Liver (tissue), 9 donors: Measurements from ENCODE around the gene UXS1. TPM values are rescaled to one million over a fixed set of nuclear protein-coding genes. Genes with fewer than 3 reads are reported as not detected.

ENCODE experiments used
- DNase-seq: peaks from one replicate; pipeline ENCODE4 v3.0.0-alpha.2; 2017; ENCODE audit warnings: low spot score
- H3K27ac ChIP-seq, 2 donors: one replicate each; pipeline ENCODE4 v1.7.0; 2013; ENCODE audit warnings: inconsistent platforms in 2 of 2, low read length in 2 of 2, control low read depth in 1 of 2, low read depth in 1 of 2, mild to moderate bottlenecking in 1 of 2
- H3K27me3 ChIP-seq, 4 donors: one replicate each; pipeline versions ENCODE4 v1.6.1 to v1.7.0; 2013; ENCODE audit warnings: low read length in 3 of 4, inconsistent platforms in 1 of 4, mild to moderate bottlenecking in 1 of 4, moderate library complexity in 1 of 4; ENCODE audit not compliant: control insufficient read depth in 4 of 4, insufficient read depth in 4 of 4
- H3K36me3 ChIP-seq, 4 donors: one replicate each; pipeline versions ENCODE4 v1.6.1 to v1.7.0; 2013; ENCODE audit warnings: low read length in 3 of 4, mild to moderate bottlenecking in 3 of 4, low read depth in 1 of 4, moderate library complexity in 1 of 4; ENCODE audit not compliant: control insufficient read depth in 4 of 4, insufficient read depth in 3 of 4
- H3K4me1 ChIP-seq, 4 donors: one replicate each; pipeline versions ENCODE4 v1.6.1 to v1.7.0; 2013; ENCODE audit warnings: low read length in 3 of 4, mild to moderate bottlenecking in 3 of 4, moderate library complexity in 1 of 4; ENCODE audit not compliant: control insufficient read depth in 4 of 4, insufficient read depth in 4 of 4
- H3K4me3 ChIP-seq, 3 donors: one replicate each; pipeline versions ENCODE4 v1.6.1 to v1.7.0; 2013; ENCODE audit warnings: low read length in 3 of 3, control low read depth in 1 of 3, low read depth in 1 of 3, mild to moderate bottlenecking in 1 of 3
- H3K9ac ChIP-seq, 2 donors: one replicate each; pipeline ENCODE4 v1.7.0; 2013; ENCODE audit warnings: low read length in 2 of 2, mild to moderate bottlenecking in 2 of 2, moderate library complexity in 2 of 2, control low read depth in 1 of 2, low read depth in 1 of 2
- H3K9me3 ChIP-seq, 4 donors: one replicate each; pipeline versions ENCODE4 v1.6.1 to v1.7.0; 2013; ENCODE audit warnings: low read length in 3 of 4; ENCODE audit not compliant: control insufficient read depth in 4 of 4
- EGR1 ChIP-seq, 2 donors: IDR thresholded peaks; 2 replicates each; pipeline ENCODE4 v1.6.1; 2016 to 2018; ENCODE audit warnings: antibody characterized with exemption in 2 of 2, low read depth in 2 of 2
- FOXA1 ChIP-seq: IDR thresholded peaks from 2 replicates; pipeline ENCODE4 v1.6.1; 2016; ENCODE audit warnings: antibody characterized with exemption
- FOXA2 ChIP-seq: IDR thresholded peaks from 2 replicates; pipeline ENCODE4 v1.6.1; 2016; ENCODE audit warnings: antibody characterized with exemption
- HNF4A ChIP-seq, 2 donors: conservative IDR thresholded peaks; 2 replicates each; pipeline ENCODE4 v1.6.1; 2016; ENCODE audit warnings: antibody characterized with exemption in 2 of 2, mild to moderate bottlenecking in 2 of 2
- JUND ChIP-seq, 2 donors: IDR thresholded peaks; 2 replicates each; pipeline ENCODE4 v1.6.1; 2016; ENCODE audit warnings: antibody characterized with exemption in 2 of 2
- NR2F2 ChIP-seq: IDR thresholded peaks from 2 replicates; pipeline ENCODE4 v1.6.1; 2016; ENCODE audit warnings: antibody characterized with exemption
- RAD21 ChIP-seq, 2 donors: IDR thresholded peaks; 2 replicates each; pipeline ENCODE4 v1.6.1; 2016; ENCODE audit warnings: antibody characterized with exemption in 2 of 2, mild to moderate bottlenecking in 2 of 2
- RXRA ChIP-seq, 2 donors: IDR thresholded peaks; 2 replicates each; pipeline ENCODE4 v1.6.1; 2017 to 2018; ENCODE audit warnings: antibody characterized with exemption in 2 of 2, mild to moderate bottlenecking in 1 of 2
- SP1 ChIP-seq: IDR thresholded peaks from 2 replicates; pipeline ENCODE4 v1.6.1; 2018; ENCODE audit warnings: antibody characterized with exemption, mild to moderate bottlenecking
- TAF1 ChIP-seq: conservative IDR thresholded peaks from 2 replicates; pipeline ENCODE4 v1.6.1; 2016; ENCODE audit warnings: antibody characterized with exemption, mild to moderate bottlenecking
- YY1 ChIP-seq: IDR thresholded peaks from 2 replicates; pipeline ENCODE4 v1.6.1; 2016; ENCODE audit warnings: antibody characterized with exemption, mild to moderate bottlenecking
- WGBS: extraction: QIAGEN DNeasy Blood & Tissue Kit; methylation state at CpG from one replicate; pipeline ENCODE4 v1.1.7; 2013; 5-methylcytosine and 5-hydroxymethylcytosine counted together
- polyA plus RNA-seq, 2 donors: library from polyadenylated mRNA; stranded (reverse) in 1 of 2; unstranded in 1 of 2; fragments of 200-250 nt in 1 of 2; fragments of >200 nt in 1 of 2; fragmentation: Nextera tagmentation in 1 of 2; extraction: Ambion mirVana in 1 of 2; gene quantifications; one replicate each; pipeline versions ENCODE4 v1.2.1 to v1.2.3, GENCODE V29; 2013 to 2015
- total RNA-seq, 2 donors: library from RNA; depleted of rRNA; stranded (reverse); fragments of >200 nt; gene quantifications; one replicate each; pipeline ENCODE4 v1.2.3, GENCODE V29; 2014
- TF ChIP-seq, protein P1 (sequence below): fragments of 150-350 bp; IDR thresholded peaks from 2 replicates; pipeline ENCODE4 v1.5.1; 2017; ENCODE audit warnings: improper control_type of control experiment, low read depth, low read length; ENCODE audit not compliant: missing input control
- TF ChIP-seq, protein P2 (sequence below): IDR thresholded peaks from 2 replicates; pipeline ENCODE4 v1.6.1; 2016; ENCODE audit warnings: antibody characterized with exemption
- TF ChIP-seq, protein P3 (sequence below): IDR thresholded peaks from 2 replicates; pipeline ENCODE4 v1.6.1; 2016; ENCODE audit warnings: antibody characterized with exemption
- TF ChIP-seq, protein P4 (sequence below): IDR thresholded peaks from 2 replicates; pipeline ENCODE4 v1.6.1; 2016; ENCODE audit warnings: antibody characterized with exemption, mild to moderate bottlenecking
- TF ChIP-seq, protein P5 (sequence below): IDR thresholded peaks from 2 replicates; pipeline ENCODE4 v1.6.1; 2016; ENCODE audit warnings: antibody characterized with exemption
- donor health status: healthy.
- donor health status: healthy.
- donor health status: healthy.
- donor health status: healthy.
- donor health status: healthy.

UXS1 gene
- total and polyA plus RNA-seq, 4 donors: 8.8 to 19.9 (median 10.0) TPM

DNA sequence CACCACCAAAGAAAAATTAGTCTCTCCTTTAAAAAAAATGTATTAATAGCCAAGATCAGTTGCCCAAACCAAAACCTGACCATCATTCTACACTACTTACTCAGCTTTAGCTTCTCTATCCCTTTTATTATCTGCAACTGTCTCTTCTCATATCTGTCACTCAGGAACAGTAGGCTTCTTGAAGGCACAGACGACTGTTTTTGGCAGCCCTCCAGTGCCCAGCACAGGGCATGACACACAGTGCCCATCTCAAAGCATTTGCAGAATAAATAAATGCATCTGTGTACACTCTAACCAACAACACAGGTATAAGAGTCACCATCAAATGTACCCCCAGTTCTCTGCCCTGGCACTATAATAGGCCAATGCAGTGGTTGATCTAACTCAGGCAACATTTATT lies 117.2 kb downstream of the UXS1 start (continued):
- no peak for TF ChIP-seq EGR1 (IDR thresholded peaks at IDR 0.05; ENCODE audit: low read depth in 2 of 2)
- no peak for TF ChIP-seq RXRA (IDR thresholded peaks at IDR 0.05)
- TF ChIP-seq, protein P1, sequence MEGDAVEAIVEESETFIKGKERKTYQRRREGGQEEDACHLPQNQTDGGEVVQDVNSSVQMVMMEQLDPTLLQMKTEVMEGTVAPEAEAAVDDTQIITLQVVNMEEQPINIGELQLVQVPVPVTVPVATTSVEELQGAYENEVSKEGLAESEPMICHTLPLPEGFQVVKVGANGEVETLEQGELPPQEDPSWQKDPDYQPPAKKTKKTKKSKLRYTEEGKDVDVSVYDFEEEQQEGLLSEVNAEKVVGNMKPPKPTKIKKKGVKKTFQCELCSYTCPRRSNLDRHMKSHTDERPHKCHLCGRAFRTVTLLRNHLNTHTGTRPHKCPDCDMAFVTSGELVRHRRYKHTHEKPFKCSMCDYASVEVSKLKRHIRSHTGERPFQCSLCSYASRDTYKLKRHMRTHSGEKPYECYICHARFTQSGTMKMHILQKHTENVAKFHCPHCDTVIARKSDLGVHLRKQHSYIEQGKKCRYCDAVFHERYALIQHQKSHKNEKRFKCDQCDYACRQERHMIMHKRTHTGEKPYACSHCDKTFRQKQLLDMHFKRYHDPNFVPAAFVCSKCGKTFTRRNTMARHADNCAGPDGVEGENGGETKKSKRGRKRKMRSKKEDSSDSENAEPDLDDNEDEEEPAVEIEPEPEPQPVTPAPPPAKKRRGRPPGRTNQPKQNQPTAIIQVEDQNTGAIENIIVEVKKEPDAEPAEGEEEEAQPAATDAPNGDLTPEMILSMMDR: no peak

DNA sequence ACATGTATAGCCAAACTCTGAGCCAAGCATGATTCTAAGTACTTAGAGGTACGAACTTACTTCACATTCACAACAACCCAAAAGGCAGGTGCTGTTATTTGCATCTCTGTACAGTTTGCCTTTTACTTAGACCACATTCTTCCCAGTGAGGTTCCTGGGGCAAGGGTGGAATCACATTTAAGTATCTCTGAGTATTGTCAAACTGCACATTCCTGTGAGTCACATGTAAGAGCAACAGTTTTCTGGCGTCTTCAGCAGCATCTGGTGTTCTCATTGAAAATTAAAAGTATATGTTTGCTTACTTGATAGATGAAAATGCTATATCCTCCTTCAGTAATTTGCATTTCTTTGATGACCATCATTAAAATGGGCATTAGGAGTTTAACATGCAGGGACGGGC lies 119.1 kb downstream of the UXS1 start:
- H3K4me1 ChIP-seq: no peaks in the 10 kb centered on the region
- 94% methylated on average over 3 of the region's 3 CpGs for WGBS
- H3K27me3 ChIP-seq: no peaks in the 10 kb centered on the region
- no peak overlapping the region for H3K27ac ChIP-seq
- no peaks in the 10 kb centered on the region for H3K36me3 ChIP-seq
- H3K9me3 ChIP-seq: no peaks in the 10 kb centered on the region
- no peak overlapping the region for H3K4me3 ChIP-seq
- TF ChIP-seq TAF1 (no peak), FOXA2 (no peak), SP1 (no peak), EGR1 (IDR thresholded peaks at IDR 0.05; ENCODE audit: low read depth in 2 of 2) (no peak), FOXA1 (no peak)
- TF ChIP-seq, protein P1: no peak
- TF ChIP-seq, protein P2, sequence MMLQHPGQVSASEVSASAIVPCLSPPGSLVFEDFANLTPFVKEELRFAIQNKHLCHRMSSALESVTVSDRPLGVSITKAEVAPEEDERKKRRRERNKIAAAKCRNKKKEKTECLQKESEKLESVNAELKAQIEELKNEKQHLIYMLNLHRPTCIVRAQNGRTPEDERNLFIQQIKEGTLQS: no peak
- DNase-seq: no peak
- H3K9ac ChIP-seq: no peak overlapping the region

DNA sequence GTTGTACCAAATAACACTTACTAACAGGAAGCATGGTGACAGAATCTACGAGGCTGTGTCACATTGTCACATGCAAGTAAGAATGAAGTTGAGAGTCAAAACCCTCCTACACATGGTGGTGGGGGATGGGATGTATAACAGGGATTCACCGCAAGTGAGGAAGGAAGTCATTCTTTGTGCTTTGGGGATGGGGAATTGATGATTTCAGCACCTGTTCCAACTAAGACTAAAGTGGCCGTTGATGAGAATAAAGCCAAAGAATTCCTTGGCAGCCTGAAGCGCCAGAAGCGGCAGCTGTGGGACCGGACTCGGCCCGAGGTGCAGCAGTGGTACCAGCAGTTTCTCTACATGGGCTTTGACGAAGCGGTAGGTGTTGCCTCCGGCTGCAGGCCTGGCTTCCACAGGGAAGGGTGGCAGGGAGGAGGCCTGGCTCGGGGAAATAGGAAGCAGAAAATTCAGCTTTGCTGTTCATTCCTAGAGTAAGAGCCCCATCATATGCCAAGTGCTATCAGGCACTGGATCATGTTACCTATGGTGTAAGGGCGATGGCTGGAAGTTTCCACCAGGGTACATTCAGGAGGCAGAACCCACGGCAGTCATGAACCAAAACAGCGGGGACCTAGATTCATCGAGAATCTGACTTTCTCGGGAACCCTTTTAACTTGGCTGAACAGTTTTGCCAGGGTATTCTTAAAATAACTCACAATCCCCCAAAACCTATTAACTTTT lies 120.3 kb downstream of the UXS1 start:
- no peaks in the 10 kb centered on the region for H3K36me3 ChIP-seq
- WGBS: 94% methylated on average over 17 of the region's 17 CpGs
- H3K4me1 ChIP-seq: no peaks in the 10 kb centered on the region
- H3K27me3 ChIP-seq: no peaks in the 10 kb centered on the region
- H3K27ac ChIP-seq: no peak overlapping the region
- TF ChIP-seq FOXA1 (no peak), HNF4A (conservative IDR thresholded peaks at IDR 0.05) (no peak), SP1 (no peak), EGR1 (IDR thresholded peaks at IDR 0.05; ENCODE audit: low read depth in 2 of 2) (no peak), RXRA (IDR thresholded peaks at IDR 0.05) (no peak), YY1 (no peak), RAD21 (IDR thresholded peaks at IDR 0.05) (no peak), FOXA2 (no peak), JUND (IDR thresholded peaks at IDR 0.05) (no peak), NR2F2 (no peak), TAF1 (no peak)
- TF ChIP-seq, protein P3, sequence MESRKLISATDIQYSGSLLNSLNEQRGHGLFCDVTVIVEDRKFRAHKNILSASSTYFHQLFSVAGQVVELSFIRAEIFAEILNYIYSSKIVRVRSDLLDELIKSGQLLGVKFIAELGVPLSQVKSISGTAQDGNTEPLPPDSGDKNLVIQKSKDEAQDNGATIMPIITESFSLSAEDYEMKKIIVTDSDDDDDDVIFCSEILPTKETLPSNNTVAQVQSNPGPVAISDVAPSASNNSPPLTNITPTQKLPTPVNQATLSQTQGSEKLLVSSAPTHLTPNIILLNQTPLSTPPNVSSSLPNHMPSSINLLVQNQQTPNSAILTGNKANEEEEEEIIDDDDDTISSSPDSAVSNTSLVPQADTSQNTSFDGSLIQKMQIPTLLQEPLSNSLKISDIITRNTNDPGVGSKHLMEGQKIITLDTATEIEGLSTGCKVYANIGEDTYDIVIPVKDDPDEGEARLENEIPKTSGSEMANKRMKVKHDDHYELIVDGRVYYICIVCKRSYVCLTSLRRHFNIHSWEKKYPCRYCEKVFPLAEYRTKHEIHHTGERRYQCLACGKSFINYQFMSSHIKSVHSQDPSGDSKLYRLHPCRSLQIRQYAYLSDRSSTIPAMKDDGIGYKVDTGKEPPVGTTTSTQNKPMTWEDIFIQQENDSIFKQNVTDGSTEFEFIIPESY: no peak
- TF ChIP-seq, protein P4, sequence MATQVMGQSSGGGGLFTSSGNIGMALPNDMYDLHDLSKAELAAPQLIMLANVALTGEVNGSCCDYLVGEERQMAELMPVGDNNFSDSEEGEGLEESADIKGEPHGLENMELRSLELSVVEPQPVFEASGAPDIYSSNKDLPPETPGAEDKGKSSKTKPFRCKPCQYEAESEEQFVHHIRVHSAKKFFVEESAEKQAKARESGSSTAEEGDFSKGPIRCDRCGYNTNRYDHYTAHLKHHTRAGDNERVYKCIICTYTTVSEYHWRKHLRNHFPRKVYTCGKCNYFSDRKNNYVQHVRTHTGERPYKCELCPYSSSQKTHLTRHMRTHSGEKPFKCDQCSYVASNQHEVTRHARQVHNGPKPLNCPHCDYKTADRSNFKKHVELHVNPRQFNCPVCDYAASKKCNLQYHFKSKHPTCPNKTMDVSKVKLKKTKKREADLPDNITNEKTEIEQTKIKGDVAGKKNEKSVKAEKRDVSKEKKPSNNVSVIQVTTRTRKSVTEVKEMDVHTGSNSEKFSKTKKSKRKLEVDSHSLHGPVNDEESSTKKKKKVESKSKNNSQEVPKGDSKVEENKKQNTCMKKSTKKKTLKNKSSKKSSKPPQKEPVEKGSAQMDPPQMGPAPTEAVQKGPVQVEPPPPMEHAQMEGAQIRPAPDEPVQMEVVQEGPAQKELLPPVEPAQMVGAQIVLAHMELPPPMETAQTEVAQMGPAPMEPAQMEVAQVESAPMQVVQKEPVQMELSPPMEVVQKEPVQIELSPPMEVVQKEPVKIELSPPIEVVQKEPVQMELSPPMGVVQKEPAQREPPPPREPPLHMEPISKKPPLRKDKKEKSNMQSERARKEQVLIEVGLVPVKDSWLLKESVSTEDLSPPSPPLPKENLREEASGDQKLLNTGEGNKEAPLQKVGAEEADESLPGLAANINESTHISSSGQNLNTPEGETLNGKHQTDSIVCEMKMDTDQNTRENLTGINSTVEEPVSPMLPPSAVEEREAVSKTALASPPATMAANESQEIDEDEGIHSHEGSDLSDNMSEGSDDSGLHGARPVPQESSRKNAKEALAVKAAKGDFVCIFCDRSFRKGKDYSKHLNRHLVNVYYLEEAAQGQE: no peak
- TF ChIP-seq, protein P1: no peak
- TF ChIP-seq, protein P5, sequence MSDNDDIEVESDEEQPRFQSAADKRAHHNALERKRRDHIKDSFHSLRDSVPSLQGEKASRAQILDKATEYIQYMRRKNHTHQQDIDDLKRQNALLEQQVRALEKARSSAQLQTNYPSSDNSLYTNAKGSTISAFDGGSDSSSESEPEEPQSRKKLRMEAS: no peak
- TF ChIP-seq, protein P2: no peak
- no peaks in the 10 kb centered on the region for H3K9me3 ChIP-seq
- H3K9ac ChIP-seq: no peak overlapping the region
- no peak for DNase-seq
- no peak overlapping the region for H3K4me3 ChIP-seq
